ENCODE data around the gene KSR1.
"Not testable (repeated sequence)": the region's sequence is repeated elsewhere in the genome, so short reads cannot be mapped to it uniquely, and the experiment has no call there.

DNA sequence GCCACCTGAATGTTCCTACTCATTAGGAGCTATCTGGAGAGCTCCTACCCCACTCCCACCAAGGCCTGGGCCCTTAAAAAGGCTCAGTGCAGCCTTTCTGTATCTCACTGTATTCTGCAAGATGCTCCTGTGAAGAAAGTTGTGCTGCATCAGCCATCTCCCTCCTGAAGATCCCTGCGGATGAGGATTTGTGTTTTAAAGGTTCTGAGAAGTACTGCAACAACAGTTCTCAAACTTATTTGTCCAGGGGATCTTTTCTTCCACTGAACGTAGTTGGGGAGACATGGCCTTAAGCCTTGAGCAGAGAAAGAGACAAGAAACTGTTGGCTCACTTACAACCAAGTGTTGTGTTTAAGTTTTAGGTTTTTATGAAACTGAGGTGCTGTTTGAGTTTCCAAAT, 9.6 kb downstream of the KSR1 start:
- not testable (repeated sequence) for TF ChIP-seq EZH2 (IDR thresholded peaks at IDR 0.05); POLR2AphosphoS5 (IDR thresholded peaks at IDR 0.05; ENCODE audit: borderline replicate concordance, low read depth, low read length); FOXP2 (optimal IDR thresholded peaks at IDR 0.05; ENCODE audit: control extremely low read depth, extremely low read length, insufficient read depth)
